Esophagus squamous epithelium (tissue), 5 donors: ENCODE measurements around the gene MPG. TPM values are rescaled to one million over a fixed set of nuclear protein-coding genes. Genes with fewer than 3 reads are reported as not detected.

ENCODE experiments used
- DNase-seq: peaks from one replicate; lab custom pipeline; 2025; lab: John Stamatoyannopoulos, UW
- H3K27ac ChIP-seq, 4 donors: fragments of 200-600 bp; sonication (generic); one replicate each; pipeline ENCODE4 v1.5.1; 2016 to 2019; ENCODE audit warnings: mild to moderate bottlenecking in 1 of 4
- H3K27me3 ChIP-seq, 4 donors: fragments of 200-600 bp; sonication (generic); 1 replicate in 3 of 4; 2 replicates in 1 of 4; pipeline versions ENCODE4 v1.5.1 to v1.6.0; 2017 to 2021; ENCODE audit warnings: antibody characterized with exemption in 1 of 4
- H3K36me3 ChIP-seq, 3 donors: fragments of 200-600 bp; sonication (generic); one replicate each; pipeline ENCODE4 v1.5.1; 2016 to 2019
- H3K4me1 ChIP-seq, 3 donors: fragments of 200-600 bp; sonication (generic); one replicate each; pipeline ENCODE4 v1.5.1; 2017 to 2019
- H3K4me3 ChIP-seq, 4 donors: fragments of 200-600 bp; sonication (generic); 1 replicate in 3 of 4; 2 replicates in 1 of 4; pipeline ENCODE4 v1.5.1; 2016 to 2019; ENCODE audit warnings: mild to moderate bottlenecking in 2 of 4, moderate library complexity in 1 of 4
- H3K9me3 ChIP-seq, 3 donors: fragments of 200-600 bp; sonication (generic); one replicate each; pipeline ENCODE4 v1.5.1; 2016 to 2019
- CTCF ChIP-seq, 6 experiments: fragments of 450-650 bp in 4 of 6; fragments of 200-600 bp in 2 of 6; sonication (generic) in 2 of 6; IDR thresholded peaks; one replicate each; pipeline ENCODE4 v1.5.1; 2016 to 2019; ENCODE audit warnings: antibody characterized with exemption in 6 of 6, mild to moderate bottlenecking in 4 of 6, moderate library complexity in 4 of 6
- POLR2A ChIP-seq, 4 donors: fragments of 450-650 bp; IDR thresholded peaks; one replicate each; pipeline ENCODE4 v1.6.1; 2017; ENCODE audit warnings: antibody characterized with exemption in 4 of 4, mild to moderate bottlenecking in 4 of 4, moderate library complexity in 3 of 4
- WGBS, 2 donors: methylation state at CpG; one replicate each; pipeline ENCODE4 v1.1.5; 2018; 5-methylcytosine and 5-hydroxymethylcytosine counted together
- intact Hi-C: fragments of 100-400 bp; cut with DNase I; formaldehyde crosslinking; loops from one replicate; pipeline ENCODE4 v1.15.0; 2022
- total RNA-seq, 4 donors: library from RNA; depleted of rRNA; stranded (reverse); fragments of >200 nt; gene quantifications; one replicate each; pipeline ENCODE4 v1.1.0, GENCODE V29; 2016
- donor health status: DM: yes; HTN: yes; CAD: no.

Gene MPG
- total RNA-seq, 4 donors from 2014 or later = 47.4 to 72.1 (median 68.3) TPM

GRCh38 chr16:104928-105327, 26.9 kb downstream of the MPG start:
- no peaks in the 10 kb centered on the region for H3K27me3 ChIP-seq
- peaks cover 0 to 34% (median 0%) of the 10 kb centered on the region in 3 donors for H3K4me1 ChIP-seq
- H3K9me3 ChIP-seq = no peaks in the 10 kb centered on the region
- 78 to 83% methylated on average over 3 of the region's 3 CpGs for WGBS, 2 donors
- TF ChIP-seq CTCF (IDR thresholded peaks at IDR 0.05) (no peak), POLR2A (IDR thresholded peaks at IDR 0.05) (no peak)
- no peak for DNase-seq
- peaks cover 0 to 67% (median 3%) of the 10 kb centered on the region in 3 donors for H3K36me3 ChIP-seq
- no peak overlapping the region for H3K27ac ChIP-seq
- intact Hi-C loops = no loop called here
- no peak overlapping the region for H3K4me3 ChIP-seq

GRCh38 chr16:105521-105920, 27.5 kb downstream of the MPG start:
- no peak overlapping the region for H3K27ac ChIP-seq
- H3K27me3 ChIP-seq = no peaks in the 10 kb centered on the region
- intact Hi-C loops = no loop called here
- no peak for TF ChIP-seq CTCF (IDR thresholded peaks at IDR 0.05)
- TF ChIP-seq POLR2A (IDR thresholded peaks at IDR 0.05) = no peak
- DNase-seq = no peak
- H3K9me3 ChIP-seq = no peaks in the 10 kb centered on the region
- 90 to 100% methylated on average over 2 to 5 of the region's 6 CpGs for WGBS, 2 donors
- no peak overlapping the region for H3K4me3 ChIP-seq
- H3K36me3 ChIP-seq = peaks cover 4 to 68% (median 9%) of the 10 kb centered on the region in 3 donors
- H3K4me1 ChIP-seq = peaks cover 0 to 34% (median 0%) of the 10 kb centered on the region in 3 donors

GRCh38 chr16:106623-107324, 28.7 kb downstream of the MPG start:
- peaks cover 0 to 24% (median 0%) of the 10 kb centered on the region in 3 donors for H3K4me1 ChIP-seq
- no peaks in the 10 kb centered on the region for H3K27me3 ChIP-seq
- 27 to 33% methylated on average over 5 to 6 of the region's 6 CpGs for WGBS, 2 donors
- DNase-seq = no peak
- H3K36me3 ChIP-seq = peaks cover 8 to 80% (median 16%) of the 10 kb centered on the region in 3 donors
- TF ChIP-seq POLR2A (IDR thresholded peaks at IDR 0.05) (no peak), CTCF (IDR thresholded peaks at IDR 0.05) (peak; percentile 62 to 83 (median 77))
- H3K9me3 ChIP-seq = no peaks in the 10 kb centered on the region
- intact Hi-C loops = no loop called here
- no peak overlapping the region for H3K4me3 ChIP-seq
- no peak overlapping the region for H3K27ac ChIP-seq

- Histone ChIP-seq H3K4me3 (no peak overlapping the region), H3K36me3 (peaks cover 16 to 87% (median 16%) of the 10 kb centered on the region in 3 donors), H3K4me1 (peaks cover 0 to 12% (median 4%) of the 10 kb centered on the region in 3 donors), H3K27ac (no peak overlapping the region), H3K9me3 (no peaks in the 10 kb centered on the region), H3K27me3 (no peaks in the 10 kb centered on the region)
- WGBS, 2 donors = 88 to 97% methylated on average over 4 to 15 of the region's 21 CpGs
- DNase-seq = no peak
- intact Hi-C loops = no loop called here
- TF ChIP-seq CTCF (IDR thresholded peaks at IDR 0.05) (no peak), POLR2A (IDR thresholded peaks at IDR 0.05) (no peak)
Measured at GRCh38 chr16:112153-112840, 34.3 kb downstream of the MPG start.

- no peak overlapping the region for H3K4me3 ChIP-seq
- no peaks in the 10 kb centered on the region for H3K9me3 ChIP-seq
- no peak for DNase-seq
- peaks cover 16 to 72% (median 16%) of the 10 kb centered on the region in 3 donors for H3K36me3 ChIP-seq
- H3K27me3 ChIP-seq = no peaks in the 10 kb centered on the region
- H3K4me1 ChIP-seq = peaks cover 0 to 27% (median 8%) of the 10 kb centered on the region in 3 donors
- intact Hi-C loops = no loop called here
- WGBS, 2 donors = 90 to 91% methylated on average over 2 of the region's 2 CpGs
- H3K27ac ChIP-seq = no peak overlapping the region
- TF ChIP-seq POLR2A (IDR thresholded peaks at IDR 0.05) = no peak
- no peak for TF ChIP-seq CTCF (IDR thresholded peaks at IDR 0.05)
Measured at GRCh38 chr16:114327-114726, 36.3 kb downstream of the MPG start.
